AG08395 (cell line): ENCODE measurements around the gene HOXB1.
"Not testable (repeated sequence)": the region's sequence is repeated elsewhere in the genome, so short reads cannot be mapped to it uniquely, and the experiment has no call there.

Experiments
- DNase-seq: peaks from one replicate; pipeline ENCODE4 v3.0.0; 2012; ENCODE audit warnings: mixed read lengths, low spot score

Gene HOXB1

DNA sequence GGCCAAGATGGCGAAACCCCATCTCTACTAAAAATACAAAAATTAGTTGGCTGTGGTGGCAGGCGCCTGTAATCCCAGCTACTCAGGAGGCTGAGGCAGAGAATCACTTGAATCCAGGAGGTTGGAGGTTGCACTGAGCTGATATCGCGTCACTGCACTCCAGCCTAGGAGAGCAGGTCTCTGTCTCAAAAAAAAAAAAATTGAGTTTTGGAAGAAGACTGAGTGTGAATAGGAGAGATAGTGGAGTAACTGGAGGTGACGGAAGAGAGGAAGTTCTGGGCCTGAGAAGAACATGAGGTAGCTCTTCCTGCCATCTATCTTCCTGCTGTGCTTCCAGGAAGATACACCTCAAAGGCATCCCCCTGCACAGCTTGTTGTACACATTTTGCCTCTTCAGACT, 11.4 kb downstream of the HOXB1 start:
- DNase-seq: no peak

DNA sequence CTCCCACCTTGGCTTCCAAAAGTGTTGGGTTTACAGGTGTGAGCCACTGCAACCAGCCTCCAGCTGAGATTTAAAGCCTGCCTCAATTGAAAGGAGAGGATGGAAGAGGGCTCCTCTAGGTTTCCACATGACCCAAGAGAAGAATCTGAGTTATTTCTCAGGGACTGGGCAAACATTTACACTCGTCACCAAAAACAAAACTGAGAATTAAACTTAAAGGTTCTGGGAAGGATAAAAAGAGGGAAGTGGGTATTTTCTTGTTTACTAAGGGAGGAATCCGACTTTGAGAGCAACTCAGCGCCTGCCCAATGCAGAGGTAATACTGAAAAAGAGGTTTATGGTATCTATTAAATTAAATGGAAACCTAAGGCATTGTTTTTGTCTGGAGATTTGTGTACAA, 13.3 kb downstream of the HOXB1 start:
- DNase-seq: no peak

DNA sequence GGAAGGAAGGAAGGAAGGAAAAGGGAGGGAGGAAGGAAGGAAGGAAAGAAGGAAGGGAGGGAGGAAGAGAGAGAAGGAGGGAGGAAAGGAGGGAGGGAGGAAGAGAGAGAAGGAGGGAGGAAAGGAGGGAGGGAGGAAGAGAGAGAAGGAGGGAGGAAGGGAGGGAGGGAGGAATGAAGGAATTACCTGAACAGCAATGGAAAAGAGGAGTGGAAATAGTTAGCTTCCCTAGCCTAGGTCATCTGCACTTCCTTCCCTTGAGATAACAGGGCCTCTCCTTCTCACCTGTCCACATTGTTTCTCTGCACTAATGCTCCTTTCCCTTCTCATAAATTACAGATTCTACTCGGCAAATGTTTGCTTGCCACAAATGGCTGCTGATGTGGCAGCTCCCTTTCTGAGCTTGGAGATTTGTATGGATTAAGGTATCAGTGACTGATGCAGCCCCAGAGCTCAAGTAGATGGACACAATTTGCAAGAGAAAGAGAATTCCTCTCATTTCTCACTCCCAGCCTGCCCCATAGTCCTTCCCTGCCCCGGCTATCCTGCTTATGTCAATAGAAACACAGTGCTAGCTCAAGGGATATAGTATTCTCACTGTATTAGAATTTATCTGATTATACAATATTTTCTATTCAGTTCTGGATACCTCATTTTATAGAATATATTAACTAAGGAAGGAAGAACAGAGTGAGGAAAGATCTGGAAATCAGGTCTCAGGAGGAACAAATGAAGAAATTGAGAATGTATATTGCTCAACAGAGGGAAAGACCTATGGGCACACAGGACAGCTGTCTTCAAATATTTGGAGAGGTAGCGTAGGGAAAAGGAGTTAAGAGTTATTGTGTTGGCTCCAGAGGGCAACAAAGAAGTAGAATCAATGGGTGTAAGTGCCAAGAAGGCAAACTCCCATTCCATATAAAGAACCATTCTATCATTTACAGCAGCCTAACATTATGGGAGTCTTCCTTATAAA, 14.6 kb downstream of the HOXB1 start:
- no peak for DNase-seq

DNA sequence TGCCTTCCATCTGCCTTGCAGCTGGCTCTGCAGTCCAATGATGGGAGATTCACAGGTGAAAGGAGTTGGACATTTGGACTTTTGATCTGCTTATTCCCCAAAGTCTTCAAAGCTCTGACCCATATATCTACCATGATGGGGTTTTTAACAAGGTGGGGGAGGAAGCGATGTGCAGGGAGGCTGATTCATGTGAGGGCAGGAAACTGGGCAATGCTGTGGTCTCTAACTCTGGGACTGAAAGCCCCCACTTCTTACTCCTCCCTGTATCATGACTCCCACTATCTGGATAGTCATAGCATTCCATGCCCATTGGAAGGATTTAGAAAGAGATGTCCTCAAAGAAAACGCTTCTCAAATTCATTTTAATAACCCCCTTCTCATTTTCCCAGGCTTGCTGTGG, 16.3 kb downstream of the HOXB1 start:
- no peak for DNase-seq

DNA sequence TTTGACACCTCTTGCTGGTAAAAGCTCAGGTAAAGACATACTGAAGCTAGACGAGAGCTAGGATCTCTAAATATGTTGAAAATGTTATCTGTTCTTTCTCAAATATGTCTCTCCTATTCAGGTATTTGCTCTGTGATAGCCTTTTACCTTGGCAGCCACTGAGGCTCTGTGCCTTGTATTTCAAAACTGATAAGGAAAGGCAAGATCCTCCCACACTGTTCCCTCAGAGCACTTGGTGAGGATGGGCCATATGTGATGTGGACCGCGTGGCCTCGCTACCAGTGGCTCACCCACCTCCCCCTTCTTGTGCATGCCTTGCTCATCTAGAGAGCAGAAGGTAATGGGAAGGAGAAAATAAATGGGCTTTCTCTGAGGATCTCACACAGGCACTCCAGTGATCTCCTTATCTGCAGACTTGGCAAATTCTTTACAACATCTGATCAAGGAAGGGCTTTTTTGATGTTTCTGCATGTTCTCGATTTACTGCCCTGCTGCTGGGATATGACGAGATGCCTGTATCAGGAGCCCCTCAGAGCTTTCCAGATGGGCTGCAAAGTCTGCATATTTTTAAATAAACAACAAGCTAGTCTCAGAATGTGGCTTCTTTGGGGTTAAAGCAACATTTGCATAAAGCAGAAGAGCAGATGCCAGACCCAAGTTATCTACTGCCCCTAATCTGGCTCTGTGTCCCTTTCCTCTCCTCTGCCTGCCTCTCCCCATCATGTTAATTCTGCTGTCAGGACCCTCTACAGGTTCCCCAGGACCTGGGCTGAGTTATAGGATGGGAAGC, 16.9 kb downstream of the HOXB1 start:
- DNase-seq: no peak

DNA sequence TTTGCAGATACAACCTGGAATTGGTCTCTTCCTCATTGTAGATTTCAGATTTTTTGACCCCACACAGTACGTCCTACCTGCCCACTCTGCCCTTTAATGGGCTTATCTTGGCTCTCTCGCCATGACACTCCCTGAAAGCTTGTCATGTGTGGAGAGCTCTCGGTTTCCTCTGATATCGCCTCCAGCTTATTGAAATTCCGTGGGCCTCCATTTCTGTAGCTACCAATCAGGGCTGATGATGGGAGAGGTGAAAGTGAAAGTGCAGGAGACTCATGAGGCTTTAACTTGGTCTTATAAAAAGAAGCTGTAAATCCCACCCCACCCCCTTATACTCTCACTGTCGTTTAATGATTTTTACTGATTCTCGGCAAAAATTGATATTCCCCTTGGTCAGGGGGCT, 17.7 kb downstream of the HOXB1 start:
- DNase-seq: no peak

DNA sequence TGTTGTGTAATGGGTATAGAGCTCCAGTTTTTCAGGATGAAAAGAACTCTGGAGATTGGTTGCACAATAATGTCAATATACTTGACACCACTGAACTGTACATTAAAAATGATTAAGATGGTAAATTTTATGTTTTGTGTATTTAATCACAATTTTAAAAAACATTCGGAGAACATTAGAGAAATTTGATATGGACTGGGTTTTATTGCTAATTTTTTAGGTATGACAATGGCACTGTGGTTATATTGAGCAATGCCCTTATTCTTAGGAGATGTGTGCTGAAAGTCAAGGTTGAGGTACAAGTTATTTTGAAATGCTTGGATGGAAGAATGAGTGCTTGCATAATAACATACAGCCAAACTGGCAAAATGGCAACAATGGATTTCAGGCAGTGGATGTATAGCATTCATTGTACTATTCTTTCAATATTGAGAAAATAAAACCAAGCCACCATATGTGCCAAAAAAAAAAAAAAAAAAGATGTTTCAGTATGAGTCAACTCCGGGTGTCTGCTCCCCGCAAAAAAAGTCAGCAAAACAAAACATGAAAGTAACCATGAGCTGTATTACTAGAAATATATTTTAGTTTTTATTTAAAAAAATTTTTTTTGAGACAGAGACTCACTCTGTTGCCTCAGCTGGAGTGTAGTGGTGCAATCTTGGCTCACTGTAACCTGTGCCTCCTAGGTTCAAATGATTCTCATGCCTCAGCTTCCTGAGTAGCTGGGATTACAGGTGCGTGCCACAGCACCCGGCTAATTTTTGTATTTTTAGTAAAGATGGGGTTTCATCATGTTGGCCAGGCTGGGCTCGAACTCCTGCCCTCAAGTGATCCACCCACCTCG, 19.8 kb downstream of the HOXB1 start:
- peak; percentile 43 for DNase-seq

DNA sequence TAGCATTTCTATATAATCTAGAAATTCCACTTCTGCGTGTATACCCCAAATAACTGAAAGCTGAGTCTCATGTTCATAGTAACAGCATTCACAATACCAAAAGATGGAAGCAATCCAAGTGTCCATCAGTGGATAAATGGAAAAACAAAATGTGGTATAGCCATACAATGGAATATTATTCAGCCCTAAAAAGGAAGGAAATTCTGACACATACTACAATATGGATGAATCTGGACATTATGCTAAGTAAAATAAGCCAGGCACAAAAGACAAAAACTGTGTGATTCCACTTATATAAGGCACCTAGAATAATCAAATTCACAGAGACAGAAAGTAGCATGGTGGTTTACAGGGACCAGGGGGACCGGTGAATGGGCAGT, 20.4 kb downstream of the HOXB1 start:
- no peak for DNase-seq

DNA sequence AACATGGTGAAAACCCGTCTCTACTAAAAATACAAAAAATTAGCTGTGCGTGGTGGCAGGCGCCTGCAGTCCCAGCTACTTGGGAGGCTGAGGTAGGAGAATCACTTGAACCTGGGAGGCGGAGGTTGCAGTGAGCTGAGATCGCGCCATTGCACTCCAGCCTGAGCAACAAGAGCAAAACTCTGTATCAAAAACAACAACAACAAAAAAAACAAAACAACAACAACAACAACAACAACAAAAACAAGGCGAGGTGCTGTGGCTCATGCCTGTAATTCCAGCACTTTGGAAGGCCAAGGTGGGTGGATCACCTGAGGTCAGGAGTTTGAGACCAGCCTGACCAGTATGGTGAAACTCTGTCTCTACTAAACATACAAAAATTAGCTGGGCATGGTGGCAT, 21.1 kb downstream of the HOXB1 start:
- not testable (repeated sequence) for DNase-seq

DNA sequence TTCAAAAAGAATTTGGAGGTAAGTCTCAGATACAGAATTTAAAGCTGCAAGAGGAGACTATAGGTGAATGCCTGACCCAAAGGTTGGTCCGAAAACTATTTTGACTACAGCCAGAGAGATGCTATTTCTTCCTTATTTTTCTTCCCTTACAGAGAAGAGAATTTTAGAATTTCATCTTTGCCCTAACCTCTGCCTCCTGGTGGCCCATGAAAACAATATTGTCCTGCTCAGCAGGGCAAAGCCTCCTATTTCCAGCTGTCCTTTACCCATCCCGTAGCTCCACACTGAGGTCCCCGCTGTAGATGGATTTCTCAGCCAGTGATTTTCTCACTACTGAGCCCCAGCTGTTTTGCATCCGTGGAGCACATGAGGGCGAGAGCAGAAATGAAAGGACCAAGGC, 24.6 kb downstream of the HOXB1 start:
- DNase-seq: no peak

DNA sequence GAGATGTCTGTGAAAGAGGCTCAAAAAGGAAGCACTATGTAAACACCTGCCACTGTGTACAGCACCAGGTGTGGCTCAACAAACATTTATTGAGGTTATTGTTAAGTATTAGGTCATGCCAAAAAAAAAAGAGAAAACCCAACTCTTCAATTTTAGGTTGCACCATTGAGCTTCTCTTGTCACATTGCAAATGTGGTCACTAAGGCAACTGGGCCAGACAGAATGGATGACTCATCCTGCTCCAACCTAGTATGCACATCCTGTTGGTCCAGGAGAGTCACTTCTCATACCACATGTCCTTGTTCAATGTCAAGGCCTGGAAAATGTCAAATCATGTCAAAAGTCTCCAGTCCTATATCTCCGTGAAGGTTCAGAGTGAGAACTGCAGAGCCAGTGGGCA, 25.0 kb downstream of the HOXB1 start:
- DNase-seq: peak; percentile 88

DNA sequence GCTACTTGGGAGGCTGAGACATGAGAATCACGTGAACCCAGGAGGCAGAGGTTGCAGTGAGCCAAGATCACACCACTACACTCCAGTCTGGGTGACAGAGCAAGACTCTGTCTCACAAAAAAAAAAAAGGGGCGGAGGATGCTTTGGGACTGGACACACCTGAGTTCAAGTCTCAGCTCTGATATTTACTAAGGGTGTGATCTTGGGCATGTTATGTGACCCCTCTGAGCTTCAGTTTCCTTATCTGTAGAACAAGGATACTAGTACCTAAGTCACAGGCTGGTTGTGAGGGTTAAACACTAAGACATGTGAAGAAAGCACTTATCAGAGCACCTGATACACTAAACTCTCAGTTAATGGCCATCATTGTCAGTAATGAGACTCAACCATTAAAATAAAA, 25.9 kb downstream of the HOXB1 start:
- no peak for DNase-seq

DNA sequence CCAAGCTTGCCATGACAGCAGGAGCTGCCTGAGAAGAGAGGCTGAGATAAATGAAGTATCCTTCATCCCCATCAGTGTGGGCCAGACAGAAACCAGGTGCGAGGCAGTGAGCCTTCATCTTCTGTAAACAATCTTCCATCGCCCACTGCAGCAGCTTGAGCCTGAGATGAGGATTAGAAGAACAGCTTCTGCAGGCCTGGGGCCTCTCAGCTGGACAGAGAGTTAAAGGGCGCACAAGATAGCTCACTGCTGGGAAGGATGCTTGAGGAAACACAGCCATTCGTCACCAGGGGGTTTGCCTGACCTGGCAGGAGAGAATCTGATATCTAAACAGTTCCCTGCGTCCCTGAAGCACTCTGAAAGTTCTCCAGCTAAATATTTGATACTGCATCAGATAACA, 27.1 kb downstream of the HOXB1 start:
- no peak for DNase-seq

DNA sequence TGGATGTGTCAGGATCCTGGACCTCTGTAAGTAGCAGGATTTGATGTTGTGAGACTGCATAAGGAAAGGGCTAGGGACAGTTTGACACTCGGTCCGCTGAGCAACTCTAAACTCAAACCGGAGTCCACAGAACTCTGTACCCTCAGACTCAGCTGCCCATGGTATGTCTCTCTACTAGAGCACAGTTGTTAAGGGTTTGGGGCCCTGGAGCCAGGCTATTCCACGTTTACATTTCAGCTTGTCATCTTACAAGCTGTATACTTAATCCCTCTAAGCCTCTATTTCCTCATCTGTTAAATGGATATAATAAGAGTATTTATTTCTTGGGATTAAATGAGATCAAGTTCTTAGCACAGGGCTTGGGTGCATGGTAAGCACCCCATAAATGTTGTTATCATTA, 27.9 kb downstream of the HOXB1 start:
- DNase-seq: no peak

DNA sequence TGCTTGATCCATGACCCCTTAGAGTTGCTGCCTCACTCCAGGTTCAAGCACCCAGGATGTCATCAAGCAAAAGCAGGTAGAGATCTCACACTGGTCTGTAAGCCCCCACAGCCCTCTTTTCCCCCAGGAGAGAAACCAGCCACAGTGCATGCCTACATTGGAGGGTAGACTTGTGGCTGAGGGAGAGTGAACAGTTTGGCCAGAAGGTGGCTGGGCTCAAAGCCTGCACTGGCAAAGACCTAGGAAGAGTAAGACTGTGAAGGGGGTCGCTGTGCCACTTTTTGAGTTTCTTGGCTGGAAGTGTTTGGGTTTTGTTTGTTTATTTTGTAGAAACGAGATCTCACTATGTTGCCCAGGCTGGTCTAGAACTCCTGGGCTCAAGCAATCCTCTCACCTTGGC, 28.5 kb downstream of the HOXB1 start:
- no peak for DNase-seq

DNA sequence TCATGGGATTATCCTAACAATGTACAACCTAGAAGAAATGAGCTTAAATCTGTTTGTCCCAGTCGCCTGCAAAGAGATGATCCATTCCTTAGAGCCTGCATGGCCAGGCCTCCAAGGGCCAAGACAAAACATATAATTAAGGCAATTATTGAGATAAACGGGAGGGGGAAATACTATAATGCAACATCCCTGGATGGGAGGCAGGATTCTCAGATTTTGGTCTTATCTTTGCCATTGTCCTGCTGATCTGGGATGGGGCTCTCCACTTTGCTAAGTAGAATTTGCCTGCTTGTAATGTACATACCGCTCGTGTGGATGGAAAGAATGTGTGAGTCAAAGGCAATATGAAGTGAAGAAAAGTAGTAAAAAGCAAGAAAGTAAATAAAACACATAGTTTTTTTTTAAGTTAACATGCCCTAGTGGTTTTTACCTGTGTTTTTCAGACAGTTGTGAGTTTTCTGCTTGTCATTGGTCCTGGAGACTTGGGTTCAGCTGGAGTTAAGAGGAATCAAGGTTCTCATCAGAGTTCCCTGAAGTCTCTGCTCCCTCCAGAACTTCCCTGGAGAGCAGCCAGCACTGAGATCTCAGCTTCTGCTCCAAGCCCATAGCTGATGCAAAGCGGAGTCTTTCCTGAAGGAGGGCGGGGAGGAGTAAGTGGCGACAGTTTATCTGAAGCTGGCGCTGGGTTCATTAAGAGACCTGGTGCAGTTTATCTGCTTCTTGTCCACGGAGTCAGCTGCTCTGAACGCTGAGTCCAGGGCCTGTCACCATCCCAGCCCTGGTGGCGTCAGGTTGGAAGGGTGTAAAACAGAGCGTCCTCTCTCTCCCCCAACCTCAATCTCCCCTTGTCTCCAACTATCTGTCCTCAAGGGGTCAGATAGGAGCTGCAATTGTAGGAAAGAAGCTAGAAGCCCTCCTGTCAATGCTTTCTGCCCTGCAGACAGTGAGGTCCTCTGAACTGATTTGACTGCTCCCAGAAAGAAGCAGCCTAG, 30.1 kb downstream of the HOXB1 start:
- no peak for DNase-seq

DNA sequence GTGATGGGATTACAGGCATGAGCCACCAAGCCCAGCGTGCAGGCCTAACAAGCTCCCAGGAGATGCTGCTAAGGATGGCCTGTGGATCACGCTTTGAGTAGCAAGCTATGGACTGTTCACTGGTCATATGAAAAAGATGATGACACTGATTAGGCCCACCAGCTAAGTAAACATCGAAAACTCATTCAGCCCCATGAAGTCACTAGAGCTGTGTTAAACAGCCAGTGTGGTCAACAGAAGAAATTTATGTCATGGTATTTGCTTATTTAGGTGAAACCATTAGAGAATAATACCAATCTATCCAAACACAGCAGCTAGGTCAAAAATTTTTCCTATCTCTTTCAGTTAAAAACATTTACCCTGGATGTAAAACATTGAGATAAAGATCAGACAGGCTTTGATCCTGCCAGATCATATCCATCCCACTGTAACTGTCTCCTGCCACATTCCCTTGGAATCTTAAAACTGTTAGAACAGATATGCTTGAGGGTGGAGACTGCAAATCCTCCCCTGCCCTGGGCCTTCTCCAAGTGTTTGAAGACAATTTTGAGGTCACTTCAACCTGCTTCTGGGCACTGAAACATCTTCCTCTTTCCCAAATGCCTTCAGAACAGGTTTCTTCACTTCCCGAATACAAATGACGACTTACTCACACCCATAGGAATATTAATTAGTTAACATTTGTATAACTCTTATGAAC, 30.9 kb downstream of the HOXB1 start:
- DNase-seq: no peak

DNA sequence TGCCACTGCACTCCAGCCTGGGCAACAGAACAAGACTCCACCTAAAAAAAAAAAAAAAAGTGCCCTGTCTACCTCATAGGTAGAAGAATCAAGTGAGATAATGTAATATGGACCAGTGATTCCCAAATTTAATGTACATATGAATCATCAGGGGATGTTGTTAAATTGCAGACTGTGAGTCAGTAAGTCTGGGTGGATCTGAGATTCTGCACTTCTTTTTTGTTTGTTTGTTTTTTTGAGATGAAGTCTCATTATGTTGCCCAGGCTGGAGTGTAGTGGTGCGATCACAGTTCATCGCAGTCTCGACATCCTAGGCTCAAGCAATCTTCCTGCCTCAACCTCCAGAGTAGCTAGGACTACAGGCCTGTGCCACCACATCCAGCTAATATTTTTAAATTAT, 31.6 kb downstream of the HOXB1 start:
- DNase-seq: no peak

DNA sequence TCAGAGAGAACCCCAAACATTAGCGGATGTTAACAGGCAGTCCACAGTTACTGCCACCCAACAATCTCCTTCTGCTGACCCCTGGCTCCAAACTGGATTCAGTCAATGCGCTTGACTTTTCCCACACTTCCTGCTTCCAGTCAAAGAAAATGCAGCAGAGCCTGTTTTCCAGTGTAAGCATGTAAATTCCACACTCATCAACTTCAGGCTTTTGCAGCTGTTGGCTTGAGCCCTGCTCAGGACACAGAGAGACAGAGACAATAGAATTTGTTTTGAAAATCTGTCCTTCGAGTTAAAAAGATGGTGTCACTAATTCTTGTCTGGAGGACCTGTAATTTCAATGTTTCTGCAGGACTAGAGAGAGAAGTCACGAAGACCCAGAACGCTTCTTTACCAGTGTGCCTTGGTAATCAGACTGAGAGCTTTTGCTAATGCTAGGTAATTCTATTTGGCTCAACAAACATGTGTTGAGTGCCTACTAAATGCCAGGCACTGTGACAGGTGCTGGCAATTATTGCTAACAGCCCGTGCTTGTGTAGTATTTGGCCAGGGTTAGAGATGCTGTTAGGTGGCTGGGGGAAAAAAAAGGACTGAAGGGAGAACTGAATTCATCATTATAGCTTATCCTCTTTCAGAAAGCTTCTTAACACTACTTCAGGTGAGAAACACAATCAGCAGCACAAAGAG, 32.5 kb downstream of the HOXB1 start:
- DNase-seq: no peak

DNA sequence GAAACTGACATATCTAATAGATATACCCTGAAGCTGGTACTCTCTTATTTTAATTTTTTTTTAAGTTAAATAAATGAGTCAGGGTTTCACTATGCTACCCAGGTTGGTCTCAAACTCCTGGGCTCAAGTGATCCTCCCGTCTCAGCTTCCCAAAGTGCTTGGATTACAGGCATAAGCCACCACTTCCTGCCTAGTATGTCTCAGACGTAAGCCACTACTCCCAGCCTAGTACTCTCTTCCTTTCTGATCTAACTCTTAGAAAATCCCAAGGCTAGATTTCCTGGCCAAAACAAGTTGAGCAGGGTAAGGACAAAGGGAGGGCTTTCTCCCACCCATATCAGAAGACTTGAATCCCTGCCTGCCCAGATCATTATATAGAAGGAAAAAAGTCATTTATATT, 33.7 kb downstream of the HOXB1 start:
- DNase-seq: peak; percentile 44
